WERI-Rb-1 (cell line): ENCODE measurements around the gene KIF1A.
"Not testable (repeated sequence)": the region's sequence is repeated elsewhere in the genome, so short reads cannot be mapped to it uniquely, and the experiment has no call there.

Source experiments
- DNase-seq: peaks from one replicate; pipeline ENCODE4 v3.0.0-alpha.2; 2020
- H3K27ac ChIP-seq: fragments of 250-450 bp; sonication (Bioruptor Pico); 2 replicates; pipeline ENCODE4 v1.5.1; 2020; ENCODE audit warnings: mild to moderate bottlenecking, moderate library complexity
- H3K27me3 ChIP-seq: fragments of 250-450 bp; sonication (Bioruptor Pico); 2 replicates; pipeline ENCODE4 v1.5.1; 2021; ENCODE audit warnings: mild to moderate bottlenecking, low read depth, moderate library complexity; ENCODE audit not compliant: insufficient read depth, severe bottlenecking
- H3K36me3 ChIP-seq: fragments of 250-450 bp; sonication (Bioruptor Pico); 2 replicates; pipeline ENCODE4 v1.5.1; 2020; ENCODE audit warnings: mild to moderate bottlenecking, moderate library complexity
- H3K4me3 ChIP-seq: 2 replicates; pipeline ENCODE4 v1.5.1; 2011; ENCODE audit warnings: low read depth, mild to moderate bottlenecking, control low read depth, low read length
- H3K9me3 ChIP-seq: fragments of 250-450 bp; sonication (Bioruptor Pico); 2 replicates; pipeline ENCODE4 v1.5.1; 2021; ENCODE audit warnings: mild to moderate bottlenecking, moderate library complexity; ENCODE audit not compliant: severe bottlenecking
- CTCF ChIP-seq: IDR thresholded peaks from 2 replicates; pipeline ENCODE4 v1.5.1; 2011; ENCODE audit warnings: low read depth, mild to moderate bottlenecking, control low read depth, inconsistent platforms, low read length

Gene KIF1A

GRCh38 chr2:240850026-240850425, 30.0 kb upstream of the KIF1A start:
- H3K36me3 ChIP-seq: no peaks in the 10 kb centered on the region
- no peak for DNase-seq
- H3K27me3 ChIP-seq: no peaks in the 10 kb centered on the region
- peaks cover 10% of the 10 kb centered on the region for H3K9me3 ChIP-seq
- TF ChIP-seq CTCF: no peak
- H3K4me3 ChIP-seq: no peak overlapping the region
- H3K27ac ChIP-seq: peak overlapping the region; percentile 30

- Histone ChIP-seq H3K27me3 (no peaks in the 10 kb centered on the region), H3K9me3 (peaks cover 1% of the 10 kb centered on the region), H3K4me3 (peak overlapping the region; percentile 15), H3K36me3 (no peaks in the 10 kb centered on the region), H3K27ac (peak overlapping the region; percentile 69)
- TF ChIP-seq CTCF: no peak
- DNase-seq: peak; percentile 80
These were observed 29.1 kb upstream of the KIF1A start for GRCh38 chr2:240848900-240849680.

GRCh38 chr2:240847817-240848216, 27.8 kb upstream of the KIF1A start:
- Histone ChIP-seq H3K36me3 (no peaks in the 10 kb centered on the region), H3K27ac (no peak overlapping the region), H3K9me3 (no peaks in the 10 kb centered on the region), H3K27me3 (no peaks in the 10 kb centered on the region), H3K4me3 (no peak overlapping the region)
- no peak for DNase-seq
- TF ChIP-seq CTCF: no peak

- no peaks in the 10 kb centered on the region for H3K27me3 ChIP-seq
- no peak for TF ChIP-seq CTCF
- DNase-seq: no peak
- H3K27ac ChIP-seq: no peak overlapping the region
- H3K36me3 ChIP-seq: no peaks in the 10 kb centered on the region
- H3K4me3 ChIP-seq: no peak overlapping the region
- no peaks in the 10 kb centered on the region for H3K9me3 ChIP-seq
These were observed 27.0 kb upstream of the KIF1A start for GRCh38 chr2:240846873-240847595.

GRCh38 chr2:240846309-240846708, 26.3 kb upstream of the KIF1A start:
- not testable (repeated sequence) for H3K27me3 ChIP-seq, H3K27ac ChIP-seq, H3K36me3 ChIP-seq, H3K4me3 ChIP-seq, DNase-seq, H3K9me3 ChIP-seq

GRCh38 chr2:240840435-240841060, 20.5 kb upstream of the KIF1A start:
- Histone ChIP-seq H3K4me3 (no peak overlapping the region), H3K36me3 (no peaks in the 10 kb centered on the region), H3K9me3 (no peaks in the 10 kb centered on the region), H3K27ac (no peak overlapping the region), H3K27me3 (no peaks in the 10 kb centered on the region)
- TF ChIP-seq CTCF: peak; percentile 82
- peak; percentile 91 for DNase-seq
